Stimulated activated CD4-positive, alpha-beta T cell treated with anti-CD3 and anti-CD28 coated beads, Interleukin-12 subunit alpha, Interleukin-12 subunit beta, amount 100 ng/mL, for 4 hours (primary cell): ENCODE results near the gene HAGHL.

Experiments used
- DNase-seq: peaks from one replicate; pipeline ENCODE4 v3.0.0-alpha.2; 2020

Gene HAGHL

DNA sequence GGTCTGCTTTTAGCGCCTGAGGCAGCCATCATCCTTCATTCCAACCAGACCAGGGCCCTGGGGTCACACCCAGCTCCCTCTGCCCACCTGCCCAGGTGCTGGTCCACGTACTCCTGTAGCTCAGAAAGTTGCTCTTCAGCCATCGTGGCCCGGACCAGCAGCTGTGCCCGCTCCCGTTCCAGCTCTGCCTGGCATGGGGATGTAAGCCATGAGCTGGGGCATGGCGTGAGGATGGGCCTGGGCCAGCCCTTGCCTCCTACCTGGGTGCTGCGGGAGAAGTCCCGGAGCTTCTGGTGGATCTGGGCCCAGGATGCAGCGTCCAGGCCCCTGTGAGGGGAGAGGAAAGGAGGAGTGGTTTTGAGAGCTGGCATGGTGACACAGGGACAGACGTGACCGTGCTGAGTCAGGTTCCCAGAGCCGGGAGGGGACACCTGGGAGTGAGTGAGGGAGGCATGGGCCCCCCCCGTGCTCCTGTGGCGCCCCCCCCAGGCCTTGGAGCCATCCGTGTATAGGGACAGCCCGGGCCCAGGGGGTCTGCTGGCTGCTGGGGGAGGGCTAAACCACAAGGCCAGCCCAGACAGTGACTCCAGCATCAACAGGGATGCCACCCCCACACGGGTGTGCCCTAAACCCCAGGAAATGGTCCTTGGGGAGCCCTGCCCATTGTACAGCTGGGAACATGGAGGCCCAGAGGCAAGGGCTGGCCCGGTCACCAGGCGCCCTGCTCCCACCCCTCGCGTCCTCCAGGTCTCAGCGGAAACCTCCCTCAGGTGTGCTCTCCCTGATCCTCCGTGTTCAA lies 3.9 kb upstream of the HAGHL start:
- DNase-seq = no peak

DNA sequence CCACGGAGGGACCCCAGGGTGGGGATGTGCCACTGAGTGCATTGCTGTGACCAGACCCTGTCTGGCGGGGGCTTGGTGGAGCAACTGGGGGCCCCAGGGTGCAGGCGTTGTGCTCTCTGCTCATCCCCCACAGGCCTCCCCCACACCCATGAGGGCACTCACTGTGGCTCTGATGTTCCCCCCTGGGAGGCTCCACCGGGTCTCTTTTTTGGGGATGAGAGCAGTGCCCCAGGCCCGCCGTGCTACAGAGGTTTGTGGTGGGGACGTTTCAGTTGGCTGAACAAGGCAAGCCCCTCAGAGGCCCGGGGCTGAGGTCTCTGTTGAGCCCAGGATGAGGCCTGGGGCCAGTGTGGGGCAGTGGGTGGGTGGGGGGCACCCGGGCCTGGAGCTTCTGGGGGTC lies 3.2 kb upstream of the HAGHL start:
- DNase-seq = no peak

- DNase-seq = no peak
Measured at GRCh38 chr16:724188-725040, 2.5 kb upstream of the HAGHL start.

DNA sequence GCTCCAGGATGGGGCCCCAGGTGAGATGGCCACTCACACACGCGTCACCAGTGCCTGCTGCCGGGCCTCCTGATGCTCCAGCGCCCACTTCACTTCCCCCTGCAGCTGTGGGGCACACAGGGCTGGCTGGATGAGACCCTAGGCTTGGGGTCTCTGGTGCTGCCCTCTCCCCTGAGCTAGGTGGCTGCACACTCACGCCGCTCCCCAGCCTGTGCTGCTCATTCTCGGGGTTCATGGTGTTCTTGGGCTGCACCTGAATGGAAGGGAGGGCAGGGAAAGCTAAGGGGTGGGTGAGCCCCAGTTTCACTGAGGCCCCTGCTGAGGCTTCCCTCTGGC lies 1.9 kb upstream of the HAGHL start:
- DNase-seq = no peak

DNA sequence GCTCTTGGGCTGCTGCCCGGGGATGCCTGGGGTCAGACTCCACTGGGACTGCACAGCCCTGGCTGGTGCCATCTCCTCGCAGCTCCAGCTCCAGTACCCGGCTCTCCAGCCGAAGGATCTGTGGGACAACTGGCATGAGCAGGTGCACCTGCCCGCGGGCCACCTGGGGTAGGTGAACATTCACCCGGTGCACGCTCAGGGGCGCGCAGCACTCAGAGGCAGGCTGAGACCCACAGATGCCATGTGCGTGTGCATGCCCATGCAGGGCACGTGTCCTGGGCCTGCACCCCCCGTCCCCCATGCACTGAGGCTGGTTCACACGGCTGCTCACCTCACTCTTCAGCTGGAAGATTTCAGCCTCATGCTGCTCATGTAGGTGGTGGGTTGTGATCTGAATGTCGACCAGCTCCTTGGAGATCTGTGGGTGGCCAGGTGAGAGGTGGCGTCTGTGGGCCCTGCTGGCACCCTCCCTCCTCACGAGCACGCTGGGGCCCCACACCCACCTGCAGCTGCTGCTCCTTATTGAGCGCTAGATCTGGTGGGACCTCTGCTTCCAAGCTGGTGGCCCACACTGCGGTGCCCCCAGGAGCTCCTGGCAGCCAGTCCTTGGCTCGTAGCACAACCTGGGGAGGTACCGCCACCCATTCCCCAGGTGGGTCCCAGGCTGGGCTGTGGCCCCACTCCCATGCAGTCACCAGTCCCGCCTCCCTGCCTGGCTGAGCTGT lies 1.3 kb upstream of the HAGHL start:
- DNase-seq = no peak

DNA sequence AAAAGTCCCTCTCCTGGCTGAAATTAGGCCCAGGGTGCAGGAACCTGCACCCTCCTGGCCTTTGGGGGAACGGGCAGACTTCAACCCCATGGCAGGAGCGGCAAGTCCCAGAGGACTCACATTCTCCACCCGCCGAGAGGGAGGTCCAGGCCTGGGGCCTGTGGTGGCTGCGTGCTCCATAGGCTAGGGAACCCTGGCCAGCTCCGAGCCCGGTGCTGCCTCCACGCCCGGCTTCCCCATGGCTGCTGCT lies 793 bp upstream of the HAGHL start:
- DNase-seq = no peak

GRCh38 chr16:727291-727977 lies 528 bp downstream of the HAGHL start:
- DNase-seq = no peak

GRCh38 chr16:728131-728889 lies 1.4 kb downstream of the HAGHL start:
- peak; percentile 55 for DNase-seq

DNA sequence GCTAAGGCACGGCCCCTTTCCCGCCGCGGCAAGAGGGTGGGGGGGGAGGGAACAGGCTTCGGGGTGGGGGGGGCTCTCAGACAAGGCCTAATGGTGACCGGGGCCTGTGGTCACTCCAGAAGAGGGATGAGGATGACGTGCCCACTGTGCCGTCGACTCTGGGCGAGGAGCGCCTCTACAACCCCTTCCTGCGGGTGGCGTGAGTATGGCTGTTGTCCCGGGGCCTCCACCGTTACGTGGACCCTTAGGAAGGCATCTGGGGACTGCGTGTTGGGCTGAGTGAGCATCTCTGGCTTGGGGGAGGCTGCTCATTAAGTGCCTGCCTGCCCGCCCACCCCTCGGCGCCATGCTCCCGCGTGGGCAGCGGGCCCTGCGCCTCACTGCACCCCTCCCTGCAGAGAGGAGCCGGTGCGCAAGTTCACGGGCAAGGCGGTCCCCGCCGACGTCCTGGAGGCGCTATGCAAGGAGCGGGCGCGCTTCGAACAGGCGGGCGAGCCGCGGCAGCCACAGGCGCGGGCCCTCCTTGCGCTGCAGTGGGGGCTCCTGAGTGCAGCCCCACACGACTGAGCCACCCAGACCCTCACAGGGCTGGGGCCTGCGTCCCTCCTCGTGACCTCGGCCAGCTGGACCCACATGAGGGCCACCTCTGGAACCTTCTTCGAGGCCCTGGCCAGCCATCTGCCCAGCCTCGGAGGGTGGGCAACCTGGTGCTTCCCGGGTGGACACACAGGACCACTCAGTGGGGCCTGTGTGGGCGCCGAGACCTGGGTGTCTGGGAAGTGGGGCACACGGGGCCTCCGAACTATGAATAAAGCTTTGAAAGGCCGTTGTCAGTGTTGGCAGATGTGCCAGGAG lies 2.2 kb downstream of the HAGHL start:
- no peak for DNase-seq

DNA sequence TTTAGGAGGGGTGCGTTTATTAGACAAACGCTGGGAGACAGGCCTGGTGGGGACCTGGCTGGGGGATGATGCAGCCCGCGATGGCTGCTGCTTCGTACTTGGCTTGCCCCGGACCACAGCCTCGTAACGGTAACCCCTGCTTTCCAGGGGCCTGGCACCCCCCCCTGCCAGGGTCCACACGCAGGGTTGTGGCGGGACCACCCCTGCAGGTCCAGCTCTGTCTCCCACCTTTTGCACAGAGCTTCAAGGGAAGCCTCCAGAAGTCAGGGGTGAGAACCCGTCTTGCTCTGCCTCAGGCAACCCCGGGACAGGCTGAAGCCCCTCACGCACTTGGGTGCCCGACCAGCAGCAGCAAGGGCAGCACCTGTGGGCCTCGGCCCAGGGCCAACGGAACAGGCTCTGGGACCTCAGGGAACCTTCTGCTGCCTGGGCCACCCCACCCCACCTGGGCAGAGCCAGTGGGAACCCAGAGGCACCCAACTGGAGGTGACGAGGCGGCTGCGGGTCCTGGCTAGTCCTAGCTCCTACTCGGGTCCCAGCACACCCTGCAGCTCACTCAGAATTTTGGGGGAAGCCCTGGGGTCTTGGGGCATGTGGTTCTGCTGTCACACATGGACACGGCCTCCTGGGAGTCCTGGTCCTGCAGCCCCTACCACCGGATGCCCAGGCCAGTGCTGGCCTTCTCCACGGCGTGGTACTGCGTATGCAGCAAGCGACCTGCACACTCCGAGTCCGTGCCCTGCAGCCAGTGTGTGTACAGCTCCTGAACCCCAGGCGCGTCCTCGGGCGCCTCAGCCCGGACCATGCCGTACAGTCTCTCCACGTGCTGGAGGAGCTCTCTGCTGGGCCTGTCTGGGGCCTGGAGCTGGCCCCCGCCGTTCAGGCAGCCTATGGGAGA lies 3.1 kb downstream of the HAGHL start:
- no peak for DNase-seq

- DNase-seq = no peak
Measured at GRCh38 chr16:730666-731509, 4.0 kb downstream of the HAGHL start.

GRCh38 chr16:732332-732731 lies 5.4 kb downstream of the HAGHL start:
- no peak for DNase-seq

DNA sequence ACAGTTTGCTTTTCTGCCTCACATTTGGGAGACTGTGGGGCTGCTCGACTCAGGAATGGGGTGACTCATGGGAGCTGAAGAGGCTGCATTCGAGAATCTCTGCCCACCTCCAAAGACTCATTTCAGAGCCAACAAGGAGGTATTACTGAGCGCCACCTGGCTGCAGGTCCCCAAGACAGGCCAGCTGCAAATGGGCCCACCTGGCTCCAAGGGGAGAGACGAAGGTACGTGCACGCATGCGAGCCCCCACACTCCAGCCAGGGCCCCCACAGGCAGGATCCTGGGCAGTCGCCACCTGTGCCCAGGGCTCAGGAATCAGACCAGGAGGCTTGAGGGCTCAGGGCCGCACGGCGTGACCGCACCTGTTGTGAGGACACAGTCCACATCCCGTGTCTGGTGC lies 6.0 kb downstream of the HAGHL start:
- DNase-seq = no peak

- peak; percentile 49 for DNase-seq
Measured at GRCh38 chr16:733382-734207, 6.7 kb downstream of the HAGHL start.

- DNase-seq = no peak
Measured at GRCh38 chr16:734208-734980, 7.5 kb downstream of the HAGHL start.

DNA sequence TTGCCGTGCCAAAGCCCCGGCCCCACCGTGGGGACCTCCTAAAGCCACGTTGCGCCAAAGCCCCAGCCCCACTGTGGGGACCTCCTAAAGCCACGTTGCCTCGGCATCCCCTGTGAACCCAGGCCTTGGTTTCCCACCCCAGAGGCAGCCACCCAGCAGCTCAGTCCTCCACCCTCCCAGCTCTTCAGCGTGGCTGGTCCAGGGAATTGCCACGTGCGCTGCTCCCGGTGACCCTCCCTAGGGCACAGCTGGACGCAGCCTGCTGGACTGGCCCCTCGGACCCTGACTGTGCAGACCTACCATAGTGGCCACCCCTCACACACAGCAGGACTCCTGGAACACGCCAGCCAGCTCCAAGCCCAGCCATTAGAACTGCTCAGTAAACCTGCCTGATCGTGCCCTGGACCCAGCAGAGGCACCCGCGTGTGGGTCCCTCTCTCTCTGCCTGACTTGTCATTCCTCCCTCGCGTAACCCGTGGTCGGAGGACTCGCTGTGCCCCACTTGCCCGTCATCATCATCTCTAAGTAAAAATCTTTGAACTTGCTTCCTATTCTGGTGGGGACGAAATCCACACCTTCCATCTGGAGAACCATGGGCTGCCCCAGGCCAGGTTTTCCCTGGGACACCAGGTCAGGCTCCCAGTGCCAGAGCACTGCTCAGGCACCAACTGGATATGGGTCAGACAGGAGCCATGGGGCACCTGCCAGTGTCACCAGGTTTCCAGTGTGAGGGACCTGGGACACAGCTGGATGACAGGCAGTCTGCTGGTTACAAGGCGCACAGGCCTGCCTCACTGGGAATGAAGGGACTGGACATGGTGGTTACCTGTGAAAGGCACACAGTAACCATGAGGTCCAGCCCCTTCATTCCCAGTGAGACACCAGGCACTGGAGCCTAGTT lies 8.3 kb downstream of the HAGHL start:
- DNase-seq = no peak

DNA sequence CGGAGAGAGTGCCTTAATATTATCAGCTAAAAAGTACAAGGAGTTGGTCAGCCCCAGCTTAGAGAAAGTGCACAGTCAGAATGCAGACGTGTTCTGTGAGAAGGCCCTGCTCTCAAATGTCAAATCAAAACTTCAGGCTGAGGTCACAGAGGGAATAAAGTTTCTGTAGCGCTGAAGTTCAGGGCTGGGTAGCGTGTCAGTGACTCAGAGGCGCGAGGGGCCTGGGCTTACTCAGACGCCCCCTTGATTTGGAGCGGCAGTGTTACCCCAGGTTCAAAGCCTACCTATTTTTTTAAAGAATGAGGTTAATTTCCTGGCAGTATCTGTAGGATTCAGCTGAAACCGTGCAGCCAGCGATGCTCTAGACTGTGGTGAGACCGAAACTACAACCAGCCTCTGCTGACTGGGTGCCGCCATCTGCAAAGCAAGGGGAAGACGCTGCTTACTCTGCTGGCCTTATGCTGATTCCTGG lies 9.1 kb downstream of the HAGHL start:
- no peak for DNase-seq
